SH-SY5Y (cell line): ENCODE measurements around the gene ANKRD12.

ENCODE experiments used
- GATA2 ChIP-seq: IDR thresholded peaks from 2 replicates; pipeline ENCODE4 v1.6.1; 2011; ENCODE audit warnings: mild to moderate bottlenecking, low read depth, low read length
- GATA3 ChIP-seq: IDR thresholded peaks from 2 replicates; pipeline ENCODE4 v1.6.1; 2011; ENCODE audit warnings: low read depth, mild to moderate bottlenecking, low read length, moderate library complexity

DNA sequence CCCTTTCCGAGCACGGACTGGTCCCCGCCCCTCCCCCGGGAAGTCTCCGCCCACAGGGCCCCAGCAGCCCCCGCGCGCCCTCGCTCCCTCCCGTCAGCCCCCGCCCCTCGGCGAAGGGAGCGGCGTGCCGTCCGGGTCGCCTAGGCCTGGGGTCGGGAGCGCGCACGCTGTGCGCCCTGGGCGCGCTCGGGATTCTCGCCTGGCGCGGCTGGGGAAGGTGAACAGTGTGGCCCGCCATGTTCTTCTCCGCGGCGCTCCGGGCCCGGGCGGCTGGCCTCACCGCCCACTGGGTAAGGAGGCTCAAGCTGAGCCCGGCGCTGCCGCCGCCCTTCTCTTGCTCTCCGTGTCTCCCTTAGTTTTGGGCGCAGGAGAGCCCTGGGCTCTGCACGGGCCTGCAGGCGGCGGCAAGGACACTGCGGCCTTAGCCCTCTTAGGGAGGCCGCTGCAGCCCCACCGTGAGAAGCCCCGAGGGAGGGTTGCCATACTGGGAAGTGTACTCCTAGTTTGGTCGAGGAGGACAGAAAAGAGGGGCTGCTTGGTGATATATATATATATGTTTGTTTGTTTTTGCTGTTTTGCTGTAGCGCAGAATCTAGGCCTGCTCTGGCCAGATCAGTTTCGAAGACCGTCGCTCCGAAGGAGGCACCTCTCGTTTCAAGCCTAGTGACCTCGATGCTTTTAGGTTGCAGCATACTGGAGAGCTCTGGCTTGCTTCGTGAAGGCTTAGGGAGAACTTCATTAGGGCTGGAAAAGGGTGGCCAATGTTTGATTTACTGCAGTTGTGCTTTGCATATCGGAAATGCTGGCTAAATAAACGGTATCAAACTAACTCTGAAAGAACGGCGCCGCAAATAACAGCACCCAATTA lies 33.8 kb upstream of the ANKRD12 start, which contains the start of gene NDUFV2:
- TF ChIP-seq GATA2: no peak
- no peak for TF ChIP-seq GATA3
